ENCODE measurements around the gene ANXA3. TPM values are rescaled to one million over a fixed set of nuclear protein-coding genes. Genes with fewer than 3 reads are reported as not detected.

Gene ANXA3
- polyA plus RNA-seq, 4 donors, result 17.5 to 96.6 (median 53.3) TPM

Other genes starting within 250 kb of the ANXA3 start
- 100 to 1,000 TPM in 1 of 4 donors, 10 to 100 TPM in 1, 1 to 10 TPM in 2; 9.7 to 134 (median 10.9) TPM for gene BMP2K, start 224.6 kb downstream of the ANXA3 start, polyA plus RNA-seq